ENCODE results near the gene MACROD2.

GRCh38 chr20:14336686-14337085, 341.4 kb downstream of the MACROD2 start:
- TF ChIP-seq, protein P1, sequence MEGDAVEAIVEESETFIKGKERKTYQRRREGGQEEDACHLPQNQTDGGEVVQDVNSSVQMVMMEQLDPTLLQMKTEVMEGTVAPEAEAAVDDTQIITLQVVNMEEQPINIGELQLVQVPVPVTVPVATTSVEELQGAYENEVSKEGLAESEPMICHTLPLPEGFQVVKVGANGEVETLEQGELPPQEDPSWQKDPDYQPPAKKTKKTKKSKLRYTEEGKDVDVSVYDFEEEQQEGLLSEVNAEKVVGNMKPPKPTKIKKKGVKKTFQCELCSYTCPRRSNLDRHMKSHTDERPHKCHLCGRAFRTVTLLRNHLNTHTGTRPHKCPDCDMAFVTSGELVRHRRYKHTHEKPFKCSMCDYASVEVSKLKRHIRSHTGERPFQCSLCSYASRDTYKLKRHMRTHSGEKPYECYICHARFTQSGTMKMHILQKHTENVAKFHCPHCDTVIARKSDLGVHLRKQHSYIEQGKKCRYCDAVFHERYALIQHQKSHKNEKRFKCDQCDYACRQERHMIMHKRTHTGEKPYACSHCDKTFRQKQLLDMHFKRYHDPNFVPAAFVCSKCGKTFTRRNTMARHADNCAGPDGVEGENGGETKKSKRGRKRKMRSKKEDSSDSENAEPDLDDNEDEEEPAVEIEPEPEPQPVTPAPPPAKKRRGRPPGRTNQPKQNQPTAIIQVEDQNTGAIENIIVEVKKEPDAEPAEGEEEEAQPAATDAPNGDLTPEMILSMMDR (IDR thresholded peaks at IDR 0.05), result no peak
- no peak for TF ChIP-seq EP300 (IDR thresholded peaks at IDR 0.05)
- TF ChIP-seq POLR2AphosphoS5 (IDR thresholded peaks at IDR 0.05), result no peak
- TF ChIP-seq POLR2A (IDR thresholded peaks at IDR 0.05), result no peak

Measured in suprapubic skin (tissue), 4 donors.